Measurements from ENCODE around the gene GNL1.

The GNL1 gene

DNA sequence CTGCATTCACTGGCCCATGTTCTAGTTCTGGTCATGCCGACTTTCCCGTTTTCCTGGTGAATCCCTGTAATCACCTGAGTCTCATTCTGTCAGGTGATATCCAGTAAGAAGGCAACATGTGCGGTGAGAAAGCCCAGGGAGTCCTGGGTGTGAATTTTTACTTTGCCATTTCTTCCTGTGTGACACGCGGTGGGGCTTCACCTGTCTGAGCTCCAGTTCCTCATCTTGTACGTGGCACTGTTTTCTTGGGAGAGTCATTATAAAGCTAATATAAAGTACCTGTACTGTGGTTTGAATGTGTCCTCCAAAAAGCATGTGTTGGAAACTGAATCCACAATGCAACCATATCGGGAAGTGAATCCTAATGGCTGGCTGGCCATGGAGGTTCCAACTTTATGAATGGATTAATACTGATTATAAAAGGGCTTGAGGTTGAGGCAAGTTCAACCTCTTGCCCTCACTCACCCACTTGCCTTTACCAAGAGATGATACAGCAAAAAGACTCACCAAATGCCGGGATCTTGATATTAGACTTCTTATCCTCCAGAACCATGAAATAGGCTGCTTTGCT is 61.9 kb downstream of the GNL1 start:
- DNase-seq, result no peak
- intact Hi-C loops (cut with DNase I; ENCODE audit: low total_unique reads), result loop anchor here (2.0 kb wide), 1 partner anchor 418 kb away; no protein-coding TSS in a partner anchor
- Histone ChIP-seq H3K4me3 (no peak overlapping the region), H3K36me3 (peaks cover 28 to 40% (median 40%) of the 10 kb centered on the region in 3 donors), H3K4me1 (peaks cover 0 to 26% (median 17%) of the 10 kb centered on the region in 4 donors), H3K27ac (no peak overlapping the region), H3K27me3 (no peaks in the 10 kb centered on the region), H3K9me3 (no peaks in the 10 kb centered on the region)
- TF ChIP-seq, protein P1, sequence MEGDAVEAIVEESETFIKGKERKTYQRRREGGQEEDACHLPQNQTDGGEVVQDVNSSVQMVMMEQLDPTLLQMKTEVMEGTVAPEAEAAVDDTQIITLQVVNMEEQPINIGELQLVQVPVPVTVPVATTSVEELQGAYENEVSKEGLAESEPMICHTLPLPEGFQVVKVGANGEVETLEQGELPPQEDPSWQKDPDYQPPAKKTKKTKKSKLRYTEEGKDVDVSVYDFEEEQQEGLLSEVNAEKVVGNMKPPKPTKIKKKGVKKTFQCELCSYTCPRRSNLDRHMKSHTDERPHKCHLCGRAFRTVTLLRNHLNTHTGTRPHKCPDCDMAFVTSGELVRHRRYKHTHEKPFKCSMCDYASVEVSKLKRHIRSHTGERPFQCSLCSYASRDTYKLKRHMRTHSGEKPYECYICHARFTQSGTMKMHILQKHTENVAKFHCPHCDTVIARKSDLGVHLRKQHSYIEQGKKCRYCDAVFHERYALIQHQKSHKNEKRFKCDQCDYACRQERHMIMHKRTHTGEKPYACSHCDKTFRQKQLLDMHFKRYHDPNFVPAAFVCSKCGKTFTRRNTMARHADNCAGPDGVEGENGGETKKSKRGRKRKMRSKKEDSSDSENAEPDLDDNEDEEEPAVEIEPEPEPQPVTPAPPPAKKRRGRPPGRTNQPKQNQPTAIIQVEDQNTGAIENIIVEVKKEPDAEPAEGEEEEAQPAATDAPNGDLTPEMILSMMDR (IDR thresholded peaks at IDR 0.05), result no peak

DNA sequence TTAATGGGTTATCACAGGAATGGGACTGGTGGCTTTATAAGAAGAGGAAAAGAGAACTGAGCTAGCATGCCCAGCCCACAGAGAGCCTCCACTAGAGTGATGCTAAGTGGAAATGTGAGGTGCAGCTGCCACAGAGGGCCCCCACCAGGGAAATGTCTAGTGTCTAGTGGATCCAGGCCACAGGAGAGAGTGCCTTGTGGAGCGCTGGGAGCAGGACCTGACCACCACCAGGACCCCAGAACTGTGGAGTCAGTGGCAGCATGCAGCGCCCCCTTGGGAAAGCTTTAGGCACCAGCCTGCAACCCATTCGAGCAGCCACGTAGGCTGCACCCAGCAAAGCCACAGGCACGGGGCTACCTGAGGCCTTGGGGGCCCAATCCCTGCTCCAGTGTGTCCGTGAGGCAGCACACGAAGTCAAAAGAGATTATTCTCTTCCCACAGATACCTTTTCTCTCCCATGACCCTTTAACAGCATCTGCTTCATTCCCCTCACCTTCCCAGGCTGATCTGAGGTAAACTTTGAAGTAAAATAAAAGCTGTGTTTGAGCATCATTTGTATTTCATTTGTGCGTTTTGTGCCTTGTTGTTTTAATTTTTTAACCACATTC is 62.5 kb downstream of the GNL1 start:
- peaks cover 0 to 26% (median 17%) of the 10 kb centered on the region in 4 donors for H3K4me1 ChIP-seq
- TF ChIP-seq, protein P1 (IDR thresholded peaks at IDR 0.05), result no peak
- intact Hi-C loops (cut with DNase I; ENCODE audit: low total_unique reads), result loop anchor here (2.0 kb wide), 1 partner anchor 419 kb away; no protein-coding TSS in a partner anchor
- no peaks in the 10 kb centered on the region for H3K27me3 ChIP-seq
- no peaks in the 10 kb centered on the region for H3K9me3 ChIP-seq
- H3K36me3 ChIP-seq, result peaks cover 28 to 40% (median 40%) of the 10 kb centered on the region in 3 donors
- H3K4me3 ChIP-seq, result no peak overlapping the region
- no peak overlapping the region for H3K27ac ChIP-seq
- no peak for DNase-seq

DNA sequence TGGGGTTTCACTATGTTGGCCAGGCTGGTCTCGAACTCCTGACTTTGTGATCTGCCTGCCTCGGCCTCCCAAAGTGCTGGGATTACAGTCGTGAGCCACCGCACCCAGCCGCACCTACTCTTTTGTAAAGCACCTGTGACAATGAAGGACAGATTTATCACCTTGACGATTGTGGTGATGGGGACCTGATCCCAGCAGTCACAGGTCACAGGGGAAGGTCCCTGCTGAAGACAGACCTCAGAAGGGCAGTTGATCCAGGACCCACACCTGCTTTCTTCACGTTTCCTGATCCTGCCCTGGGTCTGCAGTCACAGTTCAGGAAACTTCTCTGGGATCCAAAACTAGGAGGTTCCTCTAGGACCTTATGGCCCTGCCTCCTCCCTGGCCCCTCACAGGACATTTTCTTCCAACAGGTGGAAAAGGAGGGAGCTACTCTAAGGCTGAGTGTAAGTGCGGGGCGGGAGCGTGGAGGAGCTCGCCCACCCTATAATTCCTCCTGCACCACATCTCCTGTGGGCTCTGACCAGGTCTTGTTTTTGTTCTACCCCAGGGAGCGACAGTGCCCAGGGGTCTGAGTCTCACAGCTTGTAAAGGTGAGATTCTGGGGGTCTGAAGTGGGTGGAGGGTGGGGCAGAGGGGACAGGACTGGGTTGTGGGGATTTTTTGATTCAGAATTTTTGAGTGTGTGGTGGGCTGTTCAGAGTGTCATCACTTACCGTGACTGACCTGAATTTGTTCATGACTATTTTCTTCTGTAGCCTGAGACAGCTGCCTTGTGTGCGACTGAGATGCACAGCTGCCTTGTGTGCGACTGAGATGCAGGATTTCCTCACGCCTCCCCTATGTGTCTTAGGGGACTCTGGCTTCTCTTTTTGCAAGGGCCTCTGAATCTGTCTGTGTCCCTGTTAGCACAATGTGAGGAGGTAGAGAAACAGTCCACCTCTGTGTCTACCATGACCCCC is 64.0 kb downstream of the GNL1 start:
- intact Hi-C loops (cut with DNase I; ENCODE audit: low total_unique reads), result no loop called here
- no peaks in the 10 kb centered on the region for H3K9me3 ChIP-seq
- DNase-seq, result no peak
- peaks cover 28 to 40% (median 40%) of the 10 kb centered on the region in 3 donors for H3K36me3 ChIP-seq
- H3K4me3 ChIP-seq, result peak overlapping the region; percentile 76 to 77
- no peaks in the 10 kb centered on the region for H3K27me3 ChIP-seq
- TF ChIP-seq, protein P1 (IDR thresholded peaks at IDR 0.05), result no peak
- H3K27ac ChIP-seq, result no peak overlapping the region
- peaks cover 0 to 26% (median 17%) of the 10 kb centered on the region in 4 donors for H3K4me1 ChIP-seq
